PC-3 (cell line): ENCODE data around the gene ZNF740. TPM values are rescaled to one million over a fixed set of nuclear protein-coding genes. Genes with fewer than 3 reads are reported as not detected.

Source experiments
- ATAC-seq: fragments of 200-7000 bp; cut with Tn5 transposase; 2 replicates; pipeline ENCODE4 v1.9.1; 2020; ENCODE audit warnings: mild to moderate bottlenecking, moderate library complexity
- BruUV-seq: library from RNA; stranded (reverse); fragments of 400-500 nt; replicated peaks from 2 replicates; lab custom pipeline; 2021; lab: Mats Ljungman, UMichigan
- CTCF ChIA-PET: fragments of 300-600 bp; sonication (Branson Sonifier 250); formaldehyde crosslinking; loops from one replicate; lab custom pipeline; 2022; ENCODE audit warnings: antibody characterized with exemption; lab: Charles Lee
- POLR2A ChIA-PET: fragments of 300-600 bp; sonication (Branson Sonifier 250); formaldehyde crosslinking; loops from one replicate; lab custom pipeline; 2022; ENCODE audit warnings: antibody characterized with exemption; ENCODE audit not compliant: unreplicated experiment; lab: Charles Lee
- DNase-seq: peaks from one replicate; pipeline ENCODE4 v3.0.0-alpha.2; 2015
- H2AFZ ChIP-seq: fragments of 300-600 bp; sonication (generic); 2 replicates; pipeline ENCODE4 v1.6.0; 2016; ENCODE audit warnings: antibody characterized with exemption, low read length
- H3F3A ChIP-seq: fragments of 300-600 bp; sonication (generic); one replicate; pipeline ENCODE4 v1.6.0; 2017; ENCODE audit warnings: antibody characterized with exemption, low read length, control low read depth, mild to moderate bottlenecking; ENCODE audit not compliant: unreplicated experiment
- H3K27ac ChIP-seq: fragments of 300-600 bp; sonication (generic); 2 replicates; pipeline ENCODE4 v1.5.1; 2016; ENCODE audit warnings: mild to moderate bottlenecking, low read length
- H3K27me3 ChIP-seq: fragments of 300-600 bp; sonication (generic); 2 replicates; pipeline ENCODE4 v1.6.1; 2016; ENCODE audit warnings: low read length, mixed read lengths
- H3K36me3 ChIP-seq: fragments of 300-600 bp; sonication (generic); 2 replicates; pipeline ENCODE4 v1.6.1; 2016; ENCODE audit warnings: low read depth, mixed run types, low read length, mixed read lengths
- H3K4me1 ChIP-seq: fragments of 300-600 bp; sonication (generic); 2 replicates; pipeline ENCODE4 v1.5.1; 2016; ENCODE audit warnings: low read length; ENCODE audit not compliant: insufficient read depth
- H3K4me2 ChIP-seq: fragments of 300-600 bp; sonication (generic); 2 replicates; pipeline ENCODE4 v1.6.0; 2016; ENCODE audit warnings: low read length
- H3K4me3 ChIP-seq: fragments of 300-600 bp; sonication (generic); 2 replicates; pipeline ENCODE4 v1.5.1; 2016; ENCODE audit warnings: mild to moderate bottlenecking, low read length, mixed read lengths
- H3K79me2 ChIP-seq: fragments of 300-600 bp; sonication (generic); 2 replicates; pipeline ENCODE4 v1.6.1; 2017; ENCODE audit warnings: low read length, mixed read lengths
- H3K9ac ChIP-seq: fragments of 300-600 bp; sonication (generic); 2 replicates; pipeline ENCODE4 v1.6.0; 2016; ENCODE audit warnings: mild to moderate bottlenecking, low read length
- H3K9me2 ChIP-seq: fragments of 300-600 bp; sonication (generic); replicated peaks from 2 replicates; pipeline ENCODE4 v1.6.1; 2016; ENCODE audit warnings: mixed run types, low read length, mixed read lengths
- H3K9me3 ChIP-seq: fragments of 300-600 bp; sonication (generic); 2 replicates; pipeline ENCODE4 v1.6.1; 2016; ENCODE audit warnings: low read length, mixed read lengths
- H4K20me1 ChIP-seq: fragments of 300-600 bp; sonication (generic); 2 replicates; pipeline ENCODE4 v1.6.1; 2016; ENCODE audit warnings: low read length, mixed read lengths
- EZH2 ChIP-seq: fragments of 300-600 bp; sonication (generic); IDR thresholded peaks from one replicate; pipeline ENCODE4 v1.6.1; 2017; ENCODE audit warnings: antibody characterized with exemption, mild to moderate bottlenecking, low read length; ENCODE audit not compliant: unreplicated experiment
- EZH2phosphoT487 ChIP-seq: fragments of 300-600 bp; sonication (generic); IDR thresholded peaks from 2 replicates; pipeline ENCODE4 v1.6.1; 2018; ENCODE audit warnings: mild to moderate bottlenecking, antibody characterized with exemption, low read length, borderline replicate concordance
- intact Hi-C: fragments of 100-400 bp; cut with micrococcal nuclease; formaldehyde crosslinking; loops from 2 replicates; pipeline ENCODE4 v1.9.0; 2023
- total RNA-seq: library from RNA; depleted of rRNA; stranded (reverse); fragments of >200 nt; gene quantifications from 2 replicates; pipeline ENCODE4 v1.2.3, GENCODE V29; 2014
- TF ChIP-seq, protein P1 (sequence below): fragments of 300-600 bp; sonication (generic); conservative IDR thresholded peaks from 2 replicates; pipeline ENCODE4 v1.5.1; 2017; ENCODE audit warnings: antibody characterized with exemption, low read depth, mild to moderate bottlenecking, low read length

The ZNF740 gene
- total RNA-seq, 1 experiment from 2014 or later: 12.3 TPM

DNA sequence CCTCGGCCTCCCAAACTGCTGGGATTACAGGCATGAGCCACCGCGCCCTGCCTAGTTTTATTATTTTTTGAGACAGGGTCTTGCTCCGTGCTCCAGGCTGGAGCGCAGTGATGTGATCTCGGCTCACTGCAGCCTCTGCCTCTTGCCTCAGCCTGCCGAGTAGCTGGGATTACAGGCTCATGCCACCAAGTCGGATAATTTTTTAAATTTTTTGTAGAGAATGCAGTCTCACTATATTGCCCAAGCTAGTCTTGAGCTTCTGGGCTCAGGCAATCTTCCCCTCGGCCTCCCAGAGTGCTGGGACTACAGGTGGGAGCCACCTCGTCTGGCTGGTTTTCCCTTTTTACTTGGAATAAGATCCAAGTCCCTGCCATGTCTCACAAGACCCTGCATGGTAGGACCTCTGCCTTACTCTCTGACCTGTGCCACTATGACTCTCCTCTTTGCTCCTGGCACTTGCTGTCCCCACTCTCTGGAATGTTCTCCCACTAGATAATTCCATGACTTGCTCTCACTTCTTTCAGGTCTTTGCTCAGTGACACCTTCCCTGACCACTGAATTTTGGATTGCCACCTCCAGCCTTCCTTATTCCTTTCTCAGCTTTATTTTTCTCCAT, 59.2 kb downstream of the ZNF740 start:
- H3K27ac ChIP-seq: no peak overlapping the region
- no peak overlapping the region for H2AFZ ChIP-seq
- H3K9ac ChIP-seq: no peak overlapping the region
- DNase-seq (no peak), ATAC-seq (no peak)
- no peaks in the 10 kb centered on the region for H3K27me3 ChIP-seq
- no peaks in the 10 kb centered on the region for H3K9me2 ChIP-seq
- H3F3A ChIP-seq: no peaks in the 10 kb centered on the region
- H3K4me3 ChIP-seq: no peak overlapping the region
- TF ChIP-seq EZH2phosphoT487: no peak
- no peak for TF ChIP-seq EZH2
- TF ChIP-seq, protein P1, sequence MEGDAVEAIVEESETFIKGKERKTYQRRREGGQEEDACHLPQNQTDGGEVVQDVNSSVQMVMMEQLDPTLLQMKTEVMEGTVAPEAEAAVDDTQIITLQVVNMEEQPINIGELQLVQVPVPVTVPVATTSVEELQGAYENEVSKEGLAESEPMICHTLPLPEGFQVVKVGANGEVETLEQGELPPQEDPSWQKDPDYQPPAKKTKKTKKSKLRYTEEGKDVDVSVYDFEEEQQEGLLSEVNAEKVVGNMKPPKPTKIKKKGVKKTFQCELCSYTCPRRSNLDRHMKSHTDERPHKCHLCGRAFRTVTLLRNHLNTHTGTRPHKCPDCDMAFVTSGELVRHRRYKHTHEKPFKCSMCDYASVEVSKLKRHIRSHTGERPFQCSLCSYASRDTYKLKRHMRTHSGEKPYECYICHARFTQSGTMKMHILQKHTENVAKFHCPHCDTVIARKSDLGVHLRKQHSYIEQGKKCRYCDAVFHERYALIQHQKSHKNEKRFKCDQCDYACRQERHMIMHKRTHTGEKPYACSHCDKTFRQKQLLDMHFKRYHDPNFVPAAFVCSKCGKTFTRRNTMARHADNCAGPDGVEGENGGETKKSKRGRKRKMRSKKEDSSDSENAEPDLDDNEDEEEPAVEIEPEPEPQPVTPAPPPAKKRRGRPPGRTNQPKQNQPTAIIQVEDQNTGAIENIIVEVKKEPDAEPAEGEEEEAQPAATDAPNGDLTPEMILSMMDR: no peak
- H3K79me2 ChIP-seq: no peaks in the 10 kb centered on the region
- H3K4me2 ChIP-seq: no peak overlapping the region
- intact Hi-C loops: no loop called here
- BruUV-seq: no TSS peak
- no peaks in the 10 kb centered on the region for H3K9me3 ChIP-seq
- POLR2A ChIA-PET: no interaction called here
- no peaks in the 10 kb centered on the region for H3K36me3 ChIP-seq
- H3K4me1 ChIP-seq: no peaks in the 10 kb centered on the region
- CTCF ChIA-PET: interaction anchor here (0.6 to 0.7 kb wide), 2 partner anchors 497 to 1050 kb away, joined by 3 read pairs; no protein-coding TSS in a partner anchor
- H4K20me1 ChIP-seq: no peaks in the 10 kb centered on the region

- DNase-seq (no peak), ATAC-seq (no peak)
- H2AFZ ChIP-seq: no peak overlapping the region
- no peaks in the 10 kb centered on the region for H3K36me3 ChIP-seq
- H3K9me2 ChIP-seq: no peaks in the 10 kb centered on the region
- intact Hi-C loops: no loop called here
- POLR2A ChIA-PET: no interaction called here
- no peaks in the 10 kb centered on the region for H3K79me2 ChIP-seq
- H3K27ac ChIP-seq: no peak overlapping the region
- no peaks in the 10 kb centered on the region for H4K20me1 ChIP-seq
- no peaks in the 10 kb centered on the region for H3K4me1 ChIP-seq
- no peak overlapping the region for H3K4me3 ChIP-seq
- TF ChIP-seq EZH2phosphoT487 (no peak), EZH2 (no peak)
- TF ChIP-seq, protein P1: no peak
- H3K9me3 ChIP-seq: no peaks in the 10 kb centered on the region
- H3K27me3 ChIP-seq: no peaks in the 10 kb centered on the region
- H3K4me2 ChIP-seq: no peak overlapping the region
- no TSS peak for BruUV-seq
- H3F3A ChIP-seq: no peaks in the 10 kb centered on the region
- CTCF ChIA-PET: no interaction called here
- no peak overlapping the region for H3K9ac ChIP-seq
Measured at GRCh38 chr12:53241623-53242412, 61.3 kb downstream of the ZNF740 start.

DNA sequence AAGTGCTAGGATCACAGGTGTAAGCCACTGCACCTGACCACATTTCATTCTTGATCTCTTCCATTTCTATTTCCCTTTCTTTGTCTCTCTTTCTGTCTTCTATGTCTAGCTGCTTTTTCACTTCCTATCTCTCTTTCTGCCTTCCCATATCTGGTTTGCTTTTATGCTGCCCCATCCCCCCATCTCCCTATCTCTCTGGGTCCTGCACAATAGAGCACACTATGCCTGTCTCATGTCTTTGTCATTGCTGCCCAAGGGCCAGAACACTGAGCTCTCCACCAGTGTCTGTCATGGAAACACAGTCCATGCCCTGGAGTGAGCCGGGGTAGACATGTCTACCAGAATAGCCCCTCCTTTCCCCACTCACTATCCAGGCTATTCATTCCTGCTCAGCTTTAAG, 63.8 kb downstream of the ZNF740 start:
- no peaks in the 10 kb centered on the region for H3F3A ChIP-seq
- DNase-seq: no peak
- no peaks in the 10 kb centered on the region for H3K79me2 ChIP-seq
- no peak overlapping the region for H3K4me3 ChIP-seq
- POLR2A ChIA-PET: no interaction called here
- H3K9me2 ChIP-seq: no peaks in the 10 kb centered on the region
- H3K9ac ChIP-seq: no peak overlapping the region
- ATAC-seq: no peak
- H3K4me2 ChIP-seq: no peak overlapping the region
- H3K4me1 ChIP-seq: no peaks in the 10 kb centered on the region
- no TSS peak for BruUV-seq
- no peak for TF ChIP-seq EZH2phosphoT487
- TF ChIP-seq EZH2: no peak
- TF ChIP-seq, protein P1: no peak
- H4K20me1 ChIP-seq: no peaks in the 10 kb centered on the region
- H3K36me3 ChIP-seq: no peaks in the 10 kb centered on the region
- no peaks in the 10 kb centered on the region for H3K27me3 ChIP-seq
- no peaks in the 10 kb centered on the region for H3K9me3 ChIP-seq
- H3K27ac ChIP-seq: no peak overlapping the region
- CTCF ChIA-PET: no interaction called here
- no peak overlapping the region for H2AFZ ChIP-seq
- intact Hi-C loops: no loop called here
